ENCODE measurements around the gene MEIS2.

The MEIS2 gene

DNA sequence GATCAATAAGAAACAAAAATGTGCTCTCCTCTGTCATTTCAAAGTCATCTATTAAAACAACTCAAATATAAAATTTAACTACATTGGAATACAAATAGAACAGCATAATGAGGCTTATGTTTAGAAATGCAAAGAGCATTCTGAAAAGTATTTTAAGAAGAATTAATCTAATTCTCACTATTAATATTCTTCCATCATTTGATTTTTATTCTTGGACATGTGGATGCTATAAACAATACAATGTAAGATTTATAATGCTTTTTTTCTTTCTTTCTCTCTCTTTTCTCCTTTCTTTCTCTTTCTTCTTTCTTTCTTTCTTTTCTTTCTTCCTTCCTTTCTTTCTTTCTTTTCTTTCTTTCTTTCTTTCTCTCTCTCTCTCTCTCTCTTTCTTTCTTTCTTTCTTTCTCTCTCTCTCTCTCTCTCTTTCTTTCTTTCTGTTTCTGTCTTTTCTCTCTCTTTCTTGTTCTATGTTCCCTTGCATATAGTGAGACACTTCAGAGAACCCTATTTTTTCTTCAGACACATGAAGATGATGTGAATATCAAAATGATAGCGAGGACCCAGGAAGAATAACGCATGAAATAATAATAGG is 32.6 kb upstream of the MEIS2 start:
- ATAC-seq (replicated peaks; ENCODE audit: extremely low read depth, poor library complexity, severe bottlenecking), result no peak
- peaks cover 26% of the 10 kb centered on the region for H3K27me3 Mint-ChIP-seq
- no peak overlapping the region for H3K27ac Mint-ChIP-seq (ENCODE audit: low read depth)
- H3K36me3 Mint-ChIP-seq (ENCODE audit: insufficient read depth), result no peaks in the 10 kb centered on the region
- H3K9me3 Mint-ChIP-seq, result no peaks in the 10 kb centered on the region
- no peak overlapping the region for H3K4me3 Mint-ChIP-seq
- no peak for DNase-seq (ENCODE audit: low spot score in 2 of 2)
- no peaks in the 10 kb centered on the region for H3K4me1 Mint-ChIP-seq

DNA sequence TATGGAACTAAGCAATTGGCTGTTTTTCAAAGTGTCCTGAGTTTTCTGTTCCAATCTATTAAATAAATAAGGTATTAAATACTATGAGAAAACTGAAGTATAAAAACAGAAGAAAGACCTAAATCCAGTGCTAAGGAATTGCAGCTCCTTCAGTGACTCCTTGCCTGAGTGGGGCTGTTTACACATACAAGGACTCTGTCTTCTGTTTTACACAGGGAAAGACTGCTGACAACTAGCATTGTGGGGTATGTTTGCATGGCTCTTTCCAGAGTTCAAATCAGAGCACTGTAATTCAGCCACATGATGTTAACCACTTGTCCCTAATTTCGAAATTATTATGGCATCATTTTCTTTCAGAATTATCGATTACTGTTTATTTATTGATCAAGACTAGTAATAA is 31.3 kb upstream of the MEIS2 start:
- peaks cover 26% of the 10 kb centered on the region for H3K27me3 Mint-ChIP-seq
- no peak overlapping the region for H3K4me3 Mint-ChIP-seq
- no peak overlapping the region for H3K27ac Mint-ChIP-seq (ENCODE audit: low read depth)
- H3K36me3 Mint-ChIP-seq (ENCODE audit: insufficient read depth), result no peaks in the 10 kb centered on the region
- no peaks in the 10 kb centered on the region for H3K4me1 Mint-ChIP-seq
- ATAC-seq (replicated peaks; ENCODE audit: extremely low read depth, poor library complexity, severe bottlenecking) (no peak), DNase-seq (ENCODE audit: low spot score in 2 of 2) (no peak)
- H3K9me3 Mint-ChIP-seq, result no peaks in the 10 kb centered on the region

GRCh38 chr15:37130356-37130755 is 30.0 kb upstream of the MEIS2 start:
- Mint-ChIP-seq H3K27me3 (peaks cover 26% of the 10 kb centered on the region), H3K27ac (ENCODE audit: low read depth) (no peak overlapping the region), H3K4me1 (no peaks in the 10 kb centered on the region), H3K36me3 (ENCODE audit: insufficient read depth) (no peaks in the 10 kb centered on the region), H3K9me3 (no peaks in the 10 kb centered on the region), H3K4me3 (no peak overlapping the region)
- no peak for DNase-seq (ENCODE audit: low spot score in 2 of 2)
- no peak for ATAC-seq (replicated peaks; ENCODE audit: extremely low read depth, poor library complexity, severe bottlenecking)

- H3K27me3 Mint-ChIP-seq, result peaks cover 12% of the 10 kb centered on the region
- H3K4me1 Mint-ChIP-seq, result no peaks in the 10 kb centered on the region
- H3K4me3 Mint-ChIP-seq, result no peak overlapping the region
- no peaks in the 10 kb centered on the region for H3K36me3 Mint-ChIP-seq (ENCODE audit: insufficient read depth)
- no peak overlapping the region for H3K27ac Mint-ChIP-seq (ENCODE audit: low read depth)
- no peaks in the 10 kb centered on the region for H3K9me3 Mint-ChIP-seq
- ATAC-seq (replicated peaks; ENCODE audit: extremely low read depth, poor library complexity, severe bottlenecking) (no peak), DNase-seq (ENCODE audit: low spot score in 2 of 2) (no peak)
These were observed 24.8 kb upstream of the MEIS2 start for GRCh38 chr15:37125143-37125542.

DNA sequence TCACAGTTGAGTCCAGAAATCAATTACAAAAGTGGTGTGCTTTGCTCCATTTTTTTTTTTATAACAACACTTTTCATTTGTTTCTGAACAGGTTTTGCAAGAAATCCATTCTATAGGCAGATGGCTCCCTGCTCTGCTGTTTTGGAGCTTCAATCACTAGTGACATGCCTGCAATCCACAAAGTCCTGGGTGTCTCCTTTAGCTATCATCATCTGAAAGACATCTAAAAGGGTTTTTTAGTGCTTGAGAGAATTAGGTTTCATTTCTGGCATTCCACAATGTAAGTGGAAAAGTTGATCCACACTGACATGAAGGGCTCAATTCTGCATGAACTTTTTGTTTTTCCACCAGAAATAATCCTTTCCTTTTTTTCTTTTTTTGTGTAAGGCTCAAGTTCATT is 24.0 kb upstream of the MEIS2 start:
- Mint-ChIP-seq H3K4me3 (no peak overlapping the region), H3K27me3 (peaks cover 6% of the 10 kb centered on the region), H3K4me1 (no peaks in the 10 kb centered on the region), H3K9me3 (no peaks in the 10 kb centered on the region), H3K36me3 (ENCODE audit: insufficient read depth) (no peaks in the 10 kb centered on the region), H3K27ac (ENCODE audit: low read depth) (no peak overlapping the region)
- DNase-seq (ENCODE audit: low spot score in 2 of 2) (no peak), ATAC-seq (replicated peaks; ENCODE audit: extremely low read depth, poor library complexity, severe bottlenecking) (no peak)

DNA sequence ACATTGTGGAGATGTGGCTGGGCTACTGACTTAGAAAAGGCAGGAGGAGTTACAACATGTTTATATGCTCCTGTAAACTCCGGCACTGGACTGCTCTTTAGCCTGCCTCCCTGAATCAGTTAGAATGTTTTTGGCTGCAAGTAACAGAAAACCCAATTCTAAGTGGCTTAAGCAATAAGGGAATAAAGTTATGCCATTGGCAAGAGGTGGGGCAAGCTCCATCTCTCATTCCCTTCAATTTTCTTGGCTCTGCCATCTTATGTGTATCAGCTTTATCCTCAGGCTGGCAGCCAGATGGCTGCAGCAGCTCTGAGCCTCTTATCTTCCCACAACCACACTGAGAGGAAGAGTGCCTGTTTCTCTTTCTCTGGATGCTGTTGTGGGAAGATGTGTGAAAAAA is 22.4 kb upstream of the MEIS2 start:
- H3K9me3 Mint-ChIP-seq, result no peaks in the 10 kb centered on the region
- ATAC-seq (replicated peaks; ENCODE audit: extremely low read depth, poor library complexity, severe bottlenecking), result no peak
- no peak overlapping the region for H3K27ac Mint-ChIP-seq (ENCODE audit: low read depth)
- H3K4me3 Mint-ChIP-seq, result no peak overlapping the region
- DNase-seq (ENCODE audit: low spot score in 2 of 2), result no peak
- H3K4me1 Mint-ChIP-seq, result no peaks in the 10 kb centered on the region
- no peaks in the 10 kb centered on the region for H3K27me3 Mint-ChIP-seq
- no peaks in the 10 kb centered on the region for H3K36me3 Mint-ChIP-seq (ENCODE audit: insufficient read depth)

- Mint-ChIP-seq H3K27ac (ENCODE audit: low read depth) (no peak overlapping the region), H3K27me3 (no peaks in the 10 kb centered on the region), H3K4me1 (no peaks in the 10 kb centered on the region), H3K36me3 (ENCODE audit: insufficient read depth) (no peaks in the 10 kb centered on the region), H3K4me3 (no peak overlapping the region), H3K9me3 (no peaks in the 10 kb centered on the region)
- ATAC-seq (replicated peaks; ENCODE audit: extremely low read depth, poor library complexity, severe bottlenecking) (no peak), DNase-seq (ENCODE audit: low spot score in 2 of 2) (no peak)
These were observed 21.1 kb upstream of the MEIS2 start for GRCh38 chr15:37121492-37121891.

GRCh38 chr15:37117030-37117429 is 16.7 kb upstream of the MEIS2 start:
- ATAC-seq (replicated peaks; ENCODE audit: extremely low read depth, poor library complexity, severe bottlenecking) (no peak), DNase-seq (ENCODE audit: low spot score in 2 of 2) (no peak)
- peaks cover 32% of the 10 kb centered on the region for H3K27me3 Mint-ChIP-seq
- H3K27ac Mint-ChIP-seq (ENCODE audit: low read depth), result no peak overlapping the region
- no peaks in the 10 kb centered on the region for H3K36me3 Mint-ChIP-seq (ENCODE audit: insufficient read depth)
- no peak overlapping the region for H3K4me3 Mint-ChIP-seq
- H3K9me3 Mint-ChIP-seq, result no peaks in the 10 kb centered on the region
- H3K4me1 Mint-ChIP-seq, result no peaks in the 10 kb centered on the region

DNA sequence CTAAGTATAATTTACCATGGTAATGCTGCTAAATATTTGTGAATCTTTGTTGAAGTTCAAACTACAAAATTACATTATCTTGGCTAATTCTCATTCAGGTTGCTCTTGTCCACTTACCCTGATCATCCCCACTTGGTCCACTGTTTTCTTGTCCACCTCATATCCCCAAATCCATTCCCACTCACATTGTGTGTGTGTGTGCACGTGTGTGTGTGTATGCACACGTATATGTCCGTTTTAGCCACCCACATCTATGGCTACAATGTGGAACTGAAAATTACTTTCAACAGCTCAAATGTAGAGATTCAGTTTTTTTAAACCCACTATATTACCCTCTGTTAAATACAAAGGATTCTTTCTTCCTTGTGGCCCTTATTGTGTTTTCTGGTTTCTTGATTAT is 15.2 kb upstream of the MEIS2 start:
- ATAC-seq (replicated peaks; ENCODE audit: extremely low read depth, poor library complexity, severe bottlenecking) (no peak), DNase-seq (ENCODE audit: low spot score in 2 of 2) (no peak)
- peaks cover 47% of the 10 kb centered on the region for H3K27me3 Mint-ChIP-seq
- H3K36me3 Mint-ChIP-seq (ENCODE audit: insufficient read depth), result no peaks in the 10 kb centered on the region
- H3K4me3 Mint-ChIP-seq, result no peak overlapping the region
- H3K27ac Mint-ChIP-seq (ENCODE audit: low read depth), result no peak overlapping the region
- peaks cover 9% of the 10 kb centered on the region for H3K4me1 Mint-ChIP-seq
- no peaks in the 10 kb centered on the region for H3K9me3 Mint-ChIP-seq

DNA sequence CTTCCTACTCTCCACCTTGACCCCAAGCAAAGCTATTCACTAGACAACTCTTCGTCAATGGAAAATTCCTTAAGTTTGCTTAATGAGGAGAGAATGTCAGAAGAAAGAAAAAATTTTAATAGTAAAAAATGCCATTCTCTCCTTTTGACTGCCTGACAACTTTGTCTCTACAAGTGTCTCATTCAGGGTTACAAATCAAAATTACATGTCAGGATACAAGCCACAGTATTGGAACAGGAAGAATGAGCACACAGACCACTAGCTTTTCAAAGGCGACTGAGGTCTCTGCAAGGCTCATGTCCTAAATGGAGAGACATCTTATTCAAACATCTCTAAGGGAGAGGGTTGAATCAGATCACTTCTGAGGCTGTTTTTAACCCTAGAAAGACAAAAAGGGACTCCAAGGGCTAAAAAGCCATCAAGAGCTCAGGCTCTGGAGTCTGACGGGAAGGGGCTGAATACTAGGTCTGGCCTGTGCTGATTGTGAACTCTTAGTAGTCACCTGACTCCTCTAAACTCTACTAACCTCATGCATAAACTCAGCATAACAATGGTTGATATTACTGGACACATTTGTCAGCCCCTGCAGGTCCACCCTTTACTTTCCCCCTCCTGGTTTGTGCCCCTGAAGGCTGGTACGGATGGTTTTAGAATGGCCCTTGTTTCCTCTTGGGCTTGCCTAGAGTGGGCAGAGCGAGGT is 12.8 kb upstream of the MEIS2 start:
- Mint-ChIP-seq H3K4me1 (peaks cover 9% of the 10 kb centered on the region), H3K9me3 (no peaks in the 10 kb centered on the region), H3K27me3 (peaks cover 71% of the 10 kb centered on the region), H3K36me3 (ENCODE audit: insufficient read depth) (no peaks in the 10 kb centered on the region), H3K27ac (ENCODE audit: low read depth) (no peak overlapping the region), H3K4me3 (no peak overlapping the region)
- DNase-seq (ENCODE audit: low spot score in 2 of 2) (no peak), ATAC-seq (replicated peaks; ENCODE audit: extremely low read depth, poor library complexity, severe bottlenecking) (no peak)

DNA sequence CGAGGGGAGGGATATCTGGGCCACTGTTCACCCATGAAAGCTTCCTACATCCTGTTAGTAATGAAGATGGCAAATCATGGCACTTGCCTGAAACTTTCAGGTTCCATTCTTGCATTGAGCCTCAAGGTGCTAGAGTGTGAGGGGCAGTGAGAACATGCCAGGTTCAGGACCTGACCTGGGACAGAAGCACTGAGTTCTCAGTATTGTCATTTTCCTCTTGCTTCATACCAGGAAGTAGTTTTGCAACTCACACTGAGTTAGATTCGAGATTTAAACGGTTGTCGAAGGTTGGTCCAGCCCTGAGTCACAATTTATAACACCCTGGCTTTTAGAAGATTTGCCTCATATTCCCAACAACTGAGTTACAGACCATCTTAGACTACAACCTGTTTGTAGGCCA is 11.8 kb upstream of the MEIS2 start:
- no peak overlapping the region for H3K4me3 Mint-ChIP-seq
- H3K36me3 Mint-ChIP-seq (ENCODE audit: insufficient read depth), result no peaks in the 10 kb centered on the region
- H3K9me3 Mint-ChIP-seq, result peaks cover 5% of the 10 kb centered on the region
- H3K4me1 Mint-ChIP-seq, result peaks cover 9% of the 10 kb centered on the region
- DNase-seq (ENCODE audit: low spot score in 2 of 2), result no peak
- no peak for ATAC-seq (replicated peaks; ENCODE audit: extremely low read depth, poor library complexity, severe bottlenecking)
- H3K27me3 Mint-ChIP-seq, result peaks cover 81% of the 10 kb centered on the region
- no peak overlapping the region for H3K27ac Mint-ChIP-seq (ENCODE audit: low read depth)

- no peak for DNase-seq (ENCODE audit: low spot score in 2 of 2)
- Mint-ChIP-seq H3K27ac (ENCODE audit: low read depth) (no peak overlapping the region), H3K36me3 (ENCODE audit: insufficient read depth) (no peaks in the 10 kb centered on the region), H3K4me3 (no peak overlapping the region), H3K27me3 (peaks cover 89% of the 10 kb centered on the region), H3K4me1 (peaks cover 9% of the 10 kb centered on the region), H3K9me3 (peaks cover 5% of the 10 kb centered on the region)
- ATAC-seq (replicated peaks; ENCODE audit: extremely low read depth, poor library complexity, severe bottlenecking), result no peak
These were observed 11.0 kb upstream of the MEIS2 start for GRCh38 chr15:37111427-37111717.

GRCh38 chr15:37109872-37110572 is 9.7 kb upstream of the MEIS2 start:
- Mint-ChIP-seq H3K4me3 (no peak overlapping the region), H3K36me3 (ENCODE audit: insufficient read depth) (no peaks in the 10 kb centered on the region), H3K9me3 (peaks cover 5% of the 10 kb centered on the region), H3K4me1 (peaks cover 9% of the 10 kb centered on the region), H3K27ac (ENCODE audit: low read depth) (no peak overlapping the region), H3K27me3 (peaks cover 100% of the 10 kb centered on the region)
- ATAC-seq (replicated peaks; ENCODE audit: extremely low read depth, poor library complexity, severe bottlenecking) (no peak), DNase-seq (ENCODE audit: low spot score in 2 of 2) (no peak)

All from central memory CD8-positive, alpha-beta T cell (primary cell).